Aorta (tissue), 5 donors: Measurements from ENCODE around the gene PCMTD2. TPM values are rescaled to one million over a fixed set of nuclear protein-coding genes. Genes with fewer than 3 reads are reported as not detected.
A peak's percentile ranks its signal among the peaks of the same experiment; 100 is the strongest.

Experiments used
- ATAC-seq: fragments of 200-7000 bp; cut with Tn5 transposase; one replicate; pipeline ENCODE4 v1.9.1; 2022; ENCODE audit warnings: moderate library complexity; ENCODE audit not compliant: low FRiP score
- DNase-seq, 2 donors: peaks; one replicate each; pipeline ENCODE4 v3.0.0-alpha.2; 2020
- H3K27ac ChIP-seq, 2 donors: one replicate each; pipeline ENCODE4 v1.5.1; 2013; ENCODE audit warnings: low read length in 2 of 2, mild to moderate bottlenecking in 2 of 2, moderate library complexity in 2 of 2, control low read depth in 1 of 2, inconsistent platforms in 1 of 2, low read depth in 1 of 2
- H3K27me3 ChIP-seq, 2 donors: one replicate each; pipeline ENCODE4 v1.6.1; 2013; ENCODE audit warnings: control low read depth in 1 of 2, low read length in 1 of 2, mild to moderate bottlenecking in 1 of 2, moderate library complexity in 1 of 2; ENCODE audit not compliant: insufficient read depth in 2 of 2, control insufficient read depth in 1 of 2
- H3K36me3 ChIP-seq, 2 donors: one replicate each; pipeline ENCODE4 v1.6.1; 2013; ENCODE audit warnings: control low read depth in 1 of 2, low read length in 1 of 2, mild to moderate bottlenecking in 1 of 2; ENCODE audit not compliant: insufficient read depth in 2 of 2, control insufficient read depth in 1 of 2
- H3K4me1 ChIP-seq, 2 donors: one replicate each; pipeline ENCODE4 v1.6.1; 2013; ENCODE audit warnings: low read length in 2 of 2, control low read depth in 1 of 2, mild to moderate bottlenecking in 1 of 2, moderate library complexity in 1 of 2; ENCODE audit not compliant: insufficient read depth in 2 of 2, control insufficient read depth in 1 of 2
- H3K4me3 ChIP-seq, 2 donors: one replicate each; pipeline ENCODE4 v1.5.1; 2013; ENCODE audit warnings: low read length in 2 of 2, control low read depth in 1 of 2, mild to moderate bottlenecking in 1 of 2
- H3K9me3 ChIP-seq: one replicate; pipeline ENCODE4 v1.6.1; 2013; ENCODE audit warnings: mild to moderate bottlenecking, low read length; ENCODE audit not compliant: control insufficient read depth
- WGBS, 2 donors: extraction: QIAGEN DNeasy Blood & Tissue Kit; methylation state at CpG; one replicate each; pipeline ENCODE4 v1.1.7; 2013; 5-methylcytosine and 5-hydroxymethylcytosine counted together
- intact Hi-C, 2 donors: fragments of 100-400 bp; cut with DNase I; formaldehyde crosslinking; loops; one replicate each; pipeline versions ENCODE4 v1.14.2 to v1.15.0; 2022
- long read RNA-seq, 2 donors: library from polyadenylated mRNA; unstranded; transcript quantifications; one replicate each; pipeline ENCODE4 v2.0.0, GENCODE V29; 2020 to 2021
- polyA plus RNA-seq, 2 donors: library from polyadenylated mRNA; stranded (reverse); fragments of 200-250 nt; gene quantifications; one replicate each; pipeline ENCODE4 v1.2.3, GENCODE V29; 2013
- total RNA-seq, 2 donors: library from RNA; stranded (reverse); fragmentation: NEBNext Ultra II Directional; extraction: Animal tissue kit (Norgen Biotek cat#: 25700); gene quantifications; one replicate each; pipeline ENCODE4 v1.2.1, GENCODE V29; 2021
- donor health status: healthy with polysubstance abuse.
- donor health status: Bipolar disorder and iron deficiency.
- donor health status: DM: no; HTN: no; CAD: no.
- donor health status: DM: no; HTN: no; CAD: no.
- donor health status: DM: yes; HTN: yes; CAD: no.

The PCMTD2 gene
- total RNA-seq (10 to 100 TPM; 38.7 to 71.4 TPM), polyA plus RNA-seq (10 to 100 TPM; 14.9 to 50.2 TPM)
- long read RNA-seq, donor 1, partial matches to known transcripts = 7 of 13 reads
- long read RNA-seq, donor 1, other reads (novel, unspliced or antisense) = 3 of 13 reads
- long read RNA-seq, donor 2, transcript PCMTD2-203 (6 exons, 3,843 nt) = major isoform, 15 of 24 reads
- long read RNA-seq, donor 2, partial matches to known transcripts = 0 of 24 reads
- long read RNA-seq, donor 2, other reads (novel, unspliced or antisense) = 9 of 24 reads

- Histone ChIP-seq H3K27ac (peak within 1 kb of the TSS; percentile 64 to 85), H3K4me3 (peak within 1 kb of the TSS; percentile 77 to 91), H3K36me3 (no peaks in the 10 kb centered on the region), H3K4me1 (peaks cover 0 to 4% of the 10 kb centered on the region in 2 donors), H3K27me3 (no peaks in the 10 kb centered on the region), H3K9me3 (no peaks in the 10 kb centered on the region)
- intact Hi-C loops = no loop called here
- WGBS, 2 donors = 0% methylated on average over 40 to 96 of the region's 96 CpGs
- peak; percentile 87 to 94 for DNase-seq
- peak; percentile 97 for ATAC-seq
These were observed at the start of gene PCMTD2 for GRCh38 chr20:64255361-64256281. Gene PCMTD2 (plus strand): TSS chr20:64255748. CDS start chr20:64259966, 4,218 bp downstream.

GRCh38 chr20:64206614-64207013 lies 48.9 kb upstream of the PCMTD2 start:
- no peaks in the 10 kb centered on the region for H3K4me1 ChIP-seq
- no peaks in the 10 kb centered on the region for H3K9me3 ChIP-seq
- no peak overlapping the region for H3K4me3 ChIP-seq
- intact Hi-C loops = no loop called here
- no peaks in the 10 kb centered on the region for H3K27me3 ChIP-seq
- 85% methylated on average over 8 of the region's 8 CpGs for WGBS, 2 donors
- ATAC-seq (no peak), DNase-seq (no peak)
- no peak overlapping the region for H3K27ac ChIP-seq
- no peaks in the 10 kb centered on the region for H3K36me3 ChIP-seq

- Histone ChIP-seq H3K27me3 (no peaks in the 10 kb centered on the region), H3K36me3 (no peaks in the 10 kb centered on the region), H3K4me3 (no peak overlapping the region), H3K9me3 (no peaks in the 10 kb centered on the region), H3K27ac (no peak overlapping the region), H3K4me1 (no peaks in the 10 kb centered on the region)
- ATAC-seq (no peak), DNase-seq (no peak)
- 84 to 87% methylated on average over 25 of the region's 25 CpGs for whole genome bisulfite sequencing, 2 donors
- intact Hi-C loops = no loop called here
These were observed 47.6 kb upstream of the PCMTD2 start for GRCh38 chr20:64207641-64208590.

- H3K36me3 ChIP-seq = no peaks in the 10 kb centered on the region
- DNase-seq = no peak
- no peak overlapping the region for H3K27ac ChIP-seq
- H3K4me1 ChIP-seq = no peaks in the 10 kb centered on the region
- intact Hi-C loops = no loop called here
- H3K4me3 ChIP-seq = no peak overlapping the region
- ATAC-seq = no peak
- 87 to 88% methylated on average over 7 of the region's 7 CpGs for WGBS, 2 donors
- no peaks in the 10 kb centered on the region for H3K27me3 ChIP-seq
- no peaks in the 10 kb centered on the region for H3K9me3 ChIP-seq
These were observed 46.4 kb upstream of the PCMTD2 start for GRCh38 chr20:64209148-64209547.

GRCh38 chr20:64210656-64211369 lies 44.7 kb upstream of the PCMTD2 start:
- Histone ChIP-seq H3K4me3 (no peak overlapping the region), H3K36me3 (no peaks in the 10 kb centered on the region), H3K9me3 (no peaks in the 10 kb centered on the region), H3K27me3 (no peaks in the 10 kb centered on the region), H3K4me1 (no peaks in the 10 kb centered on the region), H3K27ac (no peak overlapping the region)
- intact Hi-C loops = no loop called here
- ATAC-seq (no peak), DNase-seq (no peak)
- WGBS, 2 donors = 79 to 85% methylated on average over 15 of the region's 15 CpGs

GRCh38 chr20:64211874-64212658 lies 43.5 kb upstream of the PCMTD2 start:
- Histone ChIP-seq H3K36me3 (no peaks in the 10 kb centered on the region), H3K9me3 (no peaks in the 10 kb centered on the region), H3K27ac (no peak overlapping the region), H3K27me3 (no peaks in the 10 kb centered on the region), H3K4me3 (no peak overlapping the region), H3K4me1 (no peaks in the 10 kb centered on the region)
- ATAC-seq (no peak), DNase-seq (no peak)
- intact Hi-C loops = no loop called here
- 81 to 92% methylated on average over 16 to 21 of the region's 21 CpGs for WGBS, 2 donors

- Histone ChIP-seq H3K4me1 (no peaks in the 10 kb centered on the region), H3K27me3 (no peaks in the 10 kb centered on the region), H3K4me3 (no peak overlapping the region), H3K36me3 (no peaks in the 10 kb centered on the region), H3K27ac (no peak overlapping the region), H3K9me3 (no peaks in the 10 kb centered on the region)
- 22 to 24% methylated on average over 7 of the region's 7 CpGs for WGBS, 2 donors
- ATAC-seq (peak; percentile 30), DNase-seq (no peak)
- intact Hi-C loops = no loop called here
These were observed 42.8 kb upstream of the PCMTD2 start for GRCh38 chr20:64212755-64213154.
